ENCODE results near the gene CLOCK.

CLOCK gene

DNA sequence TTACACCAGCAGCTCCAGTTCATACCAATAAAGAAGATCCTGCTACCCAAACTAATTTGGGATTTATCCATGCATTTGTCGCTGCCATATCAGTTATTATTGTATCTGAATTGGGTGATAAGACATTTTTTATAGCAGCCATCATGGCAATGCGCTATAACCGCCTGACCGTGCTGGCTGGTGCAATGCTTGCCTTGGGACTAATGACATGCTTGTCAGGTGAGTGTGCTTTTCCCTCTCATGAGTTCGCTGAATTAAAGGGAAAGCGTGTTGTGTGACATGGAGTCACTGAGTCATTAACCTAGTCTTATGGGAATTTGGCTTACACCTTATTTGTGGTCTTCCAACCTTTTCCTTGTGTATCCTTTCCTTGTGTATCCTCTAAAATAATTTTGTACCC is 135.1 kb downstream of the CLOCK start:
- DNase-seq (ENCODE audit: low spot score) = no peak

DNA sequence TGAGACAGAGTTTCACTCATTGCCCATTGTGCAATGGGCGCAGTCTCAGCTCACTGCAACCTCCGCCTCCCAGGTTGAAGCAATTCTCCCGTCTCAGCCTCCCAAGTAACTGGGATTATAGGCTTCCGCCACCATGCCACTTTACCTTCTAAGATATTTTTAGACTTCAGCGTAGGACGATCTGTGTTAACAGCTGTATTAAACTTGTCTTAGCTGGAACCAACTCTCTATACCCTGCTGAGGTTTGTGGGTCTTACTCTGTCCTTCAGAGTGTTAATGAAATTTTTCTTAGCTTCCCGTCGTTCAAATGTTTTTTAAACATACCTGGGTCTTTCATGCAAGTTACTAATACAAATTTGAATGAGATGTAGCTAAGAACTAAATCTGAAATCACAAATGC is 136.3 kb downstream of the CLOCK start:
- no peak for DNase-seq (ENCODE audit: low spot score)

DNA sequence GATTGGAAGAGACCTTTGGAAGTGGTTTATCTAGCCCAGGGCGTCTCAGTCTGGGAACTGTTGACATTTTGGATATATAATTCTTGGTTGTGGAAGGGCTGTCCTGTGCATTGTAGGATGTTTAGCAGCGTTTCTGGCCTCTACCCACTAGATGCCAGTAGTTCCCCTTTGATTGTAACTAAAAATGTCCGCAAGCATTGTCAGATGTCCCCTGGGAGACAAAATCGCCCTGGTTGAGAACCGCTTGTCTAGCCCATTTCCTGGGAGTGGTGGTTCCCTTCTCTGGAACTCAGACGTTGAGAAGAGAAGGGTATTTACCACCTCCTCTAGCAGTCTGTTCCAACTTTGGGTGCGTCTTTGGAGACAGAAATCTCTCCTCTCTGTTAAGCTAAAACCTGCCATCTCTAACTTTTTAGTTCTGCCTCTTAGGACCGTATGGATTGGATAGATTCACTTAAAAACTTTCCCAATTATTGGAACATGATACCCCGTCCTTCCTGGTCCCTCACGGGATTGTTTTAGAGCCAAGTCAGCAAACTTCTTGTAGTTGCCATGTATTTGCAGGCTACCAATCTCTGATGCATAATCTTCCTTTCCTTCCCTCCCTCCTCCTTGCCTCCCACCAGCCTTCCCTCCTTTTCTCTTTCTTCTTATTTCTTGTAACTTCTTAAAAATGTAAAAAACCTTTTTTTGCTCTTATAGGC is 137.1 kb downstream of the CLOCK start:
- no peak for DNase-seq (ENCODE audit: low spot score)

DNA sequence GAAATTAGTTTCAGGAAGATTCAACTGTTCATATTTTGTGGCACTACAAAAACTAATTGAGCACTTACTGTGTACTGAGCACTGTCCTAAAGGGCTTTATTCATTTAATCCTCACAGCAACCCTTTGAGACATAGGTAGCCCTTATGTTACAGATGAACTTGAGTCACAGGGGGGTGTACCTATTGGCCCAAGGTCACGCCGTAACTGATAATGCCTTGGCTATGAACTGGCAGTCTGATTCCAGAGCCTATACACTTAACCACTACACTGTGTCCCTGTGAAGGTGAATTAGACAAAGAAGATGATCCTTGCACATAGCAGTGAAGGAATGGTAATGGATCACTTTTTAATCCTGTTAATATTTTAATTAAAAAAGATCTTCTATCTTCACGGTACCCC is 138.9 kb downstream of the CLOCK start:
- DNase-seq (ENCODE audit: low spot score) = no peak

DNA sequence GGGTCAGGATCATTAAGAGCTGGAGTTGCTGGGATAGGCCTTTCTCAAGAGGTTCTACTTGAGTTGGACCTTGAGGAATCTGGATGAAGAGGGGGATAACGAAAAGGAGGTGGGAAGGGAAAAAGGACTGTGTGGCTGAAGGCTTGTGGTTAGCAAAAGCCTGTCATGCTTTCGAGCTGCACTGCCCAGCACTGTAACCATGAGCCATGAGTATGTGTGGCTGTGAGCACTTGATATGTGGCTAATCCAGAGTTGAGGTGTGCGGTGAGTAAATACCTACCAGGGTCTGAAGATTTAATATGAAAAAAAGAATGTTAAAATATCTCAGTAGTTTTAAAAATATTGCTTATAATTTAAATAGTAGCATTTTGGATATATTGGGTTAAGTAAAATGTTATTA is 139.6 kb downstream of the CLOCK start:
- DNase-seq (ENCODE audit: low spot score) = no peak

DNA sequence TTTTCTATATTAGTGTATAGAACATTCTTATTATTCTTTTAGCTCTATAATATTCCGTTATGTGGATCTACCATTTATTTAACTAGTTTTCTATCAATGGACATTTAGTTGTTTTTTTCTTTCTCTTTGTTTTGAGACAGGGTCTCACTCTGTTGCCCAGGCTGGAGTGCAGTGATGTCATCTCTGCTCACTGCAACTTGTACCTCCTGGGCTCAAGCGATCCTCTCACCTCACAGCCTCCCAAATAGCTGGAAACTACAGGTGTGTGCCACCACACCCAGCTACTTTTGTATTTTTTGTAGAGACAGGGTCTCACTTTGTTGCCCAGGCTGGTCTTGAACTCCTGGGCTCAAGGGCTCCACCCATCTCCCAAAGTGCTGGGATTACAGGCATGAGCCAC is 140.2 kb downstream of the CLOCK start:
- DNase-seq (ENCODE audit: low spot score) = no peak

DNA sequence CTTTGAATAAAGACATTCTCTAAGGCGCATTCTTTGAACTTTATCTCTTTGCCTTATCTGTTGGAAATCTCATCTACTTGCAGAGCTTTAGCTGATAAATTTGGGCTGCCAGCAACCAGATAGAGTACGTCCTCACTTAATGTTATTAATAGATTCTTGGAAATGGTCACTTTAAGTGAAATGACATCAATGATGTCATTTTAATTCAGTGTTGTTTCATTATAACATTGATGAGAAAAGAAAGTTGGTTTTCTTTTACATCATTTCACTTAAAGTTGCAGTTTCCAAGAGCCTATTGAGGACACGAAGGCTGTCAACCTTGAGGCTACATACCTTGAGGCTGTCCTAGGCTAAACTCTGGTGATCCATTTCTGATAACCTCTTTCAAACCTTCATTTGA is 141.6 kb downstream of the CLOCK start:
- DNase-seq (ENCODE audit: low spot score) = no peak

DNA sequence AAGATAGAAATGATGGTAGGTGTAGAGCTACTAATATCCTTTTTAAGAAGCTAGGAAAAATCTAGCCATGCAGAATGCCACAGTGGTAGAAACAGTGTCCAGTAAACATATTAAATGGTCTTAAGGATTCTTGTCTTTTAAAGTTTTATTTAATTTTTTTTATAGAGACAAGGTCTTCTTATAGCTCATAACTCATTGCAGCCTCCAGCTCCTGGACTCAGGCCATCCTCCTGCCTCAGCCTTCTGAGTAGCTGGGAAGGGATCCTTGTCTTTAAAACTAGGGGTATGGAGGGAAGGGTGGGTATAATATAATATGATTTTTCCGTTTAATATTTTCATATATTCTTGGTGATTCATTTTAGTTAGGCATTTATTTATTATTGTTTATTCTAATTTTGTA is 147.1 kb downstream of the CLOCK start:
- DNase-seq (ENCODE audit: low spot score) = no peak

DNA sequence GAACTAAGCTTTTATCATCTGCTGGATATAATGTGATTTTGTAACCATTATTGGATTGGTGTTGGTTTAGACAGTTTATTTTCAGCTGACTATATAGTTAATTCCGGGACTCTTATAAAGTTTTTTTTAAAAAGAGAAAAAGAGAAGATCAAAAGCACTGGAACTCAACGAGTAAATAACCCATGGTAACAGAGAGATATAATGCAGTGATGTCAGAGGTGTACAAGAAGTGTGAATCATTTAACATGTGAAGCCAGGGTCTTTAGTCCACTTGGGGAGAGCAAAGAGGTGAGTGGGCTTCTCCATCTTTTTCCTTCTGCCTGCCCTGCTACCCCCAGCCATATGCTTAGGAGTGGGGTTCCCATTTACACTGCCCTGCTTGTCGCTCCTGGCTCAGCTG is 147.7 kb downstream of the CLOCK start:
- DNase-seq (ENCODE audit: low spot score) = no peak

DNA sequence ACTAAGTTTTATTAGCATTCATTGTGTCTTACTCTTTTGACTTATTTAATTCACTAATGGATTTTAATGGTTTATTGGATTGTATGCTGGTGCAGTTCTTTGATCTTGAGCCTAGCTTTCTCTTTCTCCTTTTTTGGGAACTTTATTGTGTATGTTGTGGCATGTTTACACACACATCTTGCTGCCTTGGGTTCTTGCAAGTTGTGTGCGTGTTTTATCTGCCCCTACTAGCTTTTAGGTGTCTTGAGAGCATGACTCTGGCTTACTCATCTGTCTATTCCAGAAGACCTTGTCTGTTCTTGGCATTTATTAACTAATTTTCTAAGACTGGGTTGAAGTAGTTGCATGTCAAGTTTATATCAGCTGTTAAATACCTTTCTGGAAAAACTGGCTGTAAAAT is 148.2 kb downstream of the CLOCK start:
- DNase-seq (ENCODE audit: low spot score) = no peak

DNA sequence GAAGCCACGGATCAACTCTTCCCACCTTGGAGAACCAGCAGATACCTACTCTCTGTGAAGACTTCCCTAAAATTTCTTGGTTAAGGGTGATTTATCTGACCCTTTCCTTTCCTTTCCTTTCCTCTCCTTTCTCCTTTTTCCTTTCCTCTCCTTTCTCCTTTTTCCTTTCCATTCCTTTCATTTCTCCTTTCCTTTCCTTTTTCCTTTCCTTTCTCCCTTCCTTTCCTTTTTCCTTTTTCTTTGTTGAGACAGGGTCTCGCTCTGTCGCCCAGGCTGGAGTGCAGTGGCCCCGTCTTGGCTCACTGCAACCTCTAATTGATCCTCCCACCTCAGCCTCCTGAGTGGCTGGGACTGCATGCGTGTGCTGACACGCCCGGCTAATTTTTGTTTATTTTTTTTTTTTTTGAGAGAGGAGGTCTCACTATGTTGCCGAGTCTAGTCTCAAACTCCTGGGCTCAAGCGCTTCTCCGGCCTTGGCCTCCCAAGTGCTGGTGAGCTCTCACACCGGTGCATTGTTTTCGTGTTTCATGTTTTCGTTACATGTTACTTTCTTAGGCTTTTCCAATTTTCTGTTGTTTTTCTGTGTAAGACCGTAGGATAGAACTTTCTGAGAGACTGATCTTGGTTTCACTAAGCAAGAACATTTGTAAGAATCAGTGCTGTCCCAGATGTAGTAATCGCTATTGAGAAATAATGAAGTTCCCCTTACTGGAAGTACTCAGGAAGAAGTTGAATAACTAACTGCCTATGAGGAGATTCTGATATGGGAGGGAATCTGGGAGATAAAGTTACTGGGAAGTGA is 149.0 kb downstream of the CLOCK start:
- no peak for DNase-seq (ENCODE audit: low spot score)

DNA sequence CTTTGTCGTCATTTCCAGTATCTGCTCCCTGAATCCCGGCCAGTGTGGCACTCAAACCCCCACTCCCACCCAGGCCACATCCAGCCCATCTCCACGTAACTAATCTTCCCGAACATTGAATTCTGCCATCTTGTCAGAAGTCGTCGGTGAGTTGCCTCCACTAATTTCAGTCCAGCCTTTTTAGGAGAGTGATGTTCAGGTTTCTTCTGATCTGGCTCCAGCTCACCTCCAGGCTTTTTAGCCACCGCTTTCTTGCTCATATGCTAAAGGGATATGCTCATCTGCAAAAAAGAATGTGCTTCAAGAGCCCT is 149.6 kb downstream of the CLOCK start:
- DNase-seq (ENCODE audit: low spot score) = no peak

DNA sequence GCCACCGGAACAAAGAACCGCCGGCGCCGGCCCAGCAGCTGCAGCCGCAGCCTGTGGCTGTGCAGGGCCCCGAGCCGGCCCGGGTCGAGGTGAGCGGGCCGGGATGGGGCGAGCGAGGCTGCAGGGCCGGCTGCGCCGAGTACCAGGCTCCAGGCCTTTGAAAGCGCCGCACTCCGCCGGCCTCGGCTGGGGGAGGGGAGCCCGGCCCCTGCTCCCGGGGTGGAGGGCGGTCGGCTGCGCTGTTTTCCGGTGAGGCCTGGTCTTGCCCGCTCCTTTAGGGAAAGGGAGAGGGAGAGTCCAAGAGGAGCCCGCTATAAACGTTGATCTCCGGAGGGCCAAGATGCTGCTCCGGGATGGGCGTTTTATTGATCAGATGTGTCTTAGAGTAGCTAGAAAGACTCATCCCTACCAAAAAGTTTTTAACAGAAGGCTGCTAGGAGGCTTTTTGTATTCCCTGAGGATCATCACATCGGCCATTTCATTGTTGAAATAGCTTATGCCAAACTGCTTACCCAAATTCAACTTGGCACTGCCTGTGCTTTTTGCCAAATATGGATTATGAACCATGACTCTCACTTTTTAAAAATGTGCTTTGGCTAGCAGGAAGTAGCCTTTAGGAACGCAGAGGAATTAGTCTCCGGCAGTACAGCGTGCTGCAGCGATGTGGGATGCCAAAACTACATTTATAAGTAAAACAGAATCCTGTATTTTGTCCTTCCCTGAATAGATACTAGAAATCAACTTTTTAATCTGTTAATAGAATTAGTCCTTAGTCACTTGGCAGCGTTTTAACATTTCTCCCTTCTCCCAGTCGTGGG is 150.2 kb downstream of the CLOCK start:
- DNase-seq (ENCODE audit: low spot score) = peak; percentile 31

DNA sequence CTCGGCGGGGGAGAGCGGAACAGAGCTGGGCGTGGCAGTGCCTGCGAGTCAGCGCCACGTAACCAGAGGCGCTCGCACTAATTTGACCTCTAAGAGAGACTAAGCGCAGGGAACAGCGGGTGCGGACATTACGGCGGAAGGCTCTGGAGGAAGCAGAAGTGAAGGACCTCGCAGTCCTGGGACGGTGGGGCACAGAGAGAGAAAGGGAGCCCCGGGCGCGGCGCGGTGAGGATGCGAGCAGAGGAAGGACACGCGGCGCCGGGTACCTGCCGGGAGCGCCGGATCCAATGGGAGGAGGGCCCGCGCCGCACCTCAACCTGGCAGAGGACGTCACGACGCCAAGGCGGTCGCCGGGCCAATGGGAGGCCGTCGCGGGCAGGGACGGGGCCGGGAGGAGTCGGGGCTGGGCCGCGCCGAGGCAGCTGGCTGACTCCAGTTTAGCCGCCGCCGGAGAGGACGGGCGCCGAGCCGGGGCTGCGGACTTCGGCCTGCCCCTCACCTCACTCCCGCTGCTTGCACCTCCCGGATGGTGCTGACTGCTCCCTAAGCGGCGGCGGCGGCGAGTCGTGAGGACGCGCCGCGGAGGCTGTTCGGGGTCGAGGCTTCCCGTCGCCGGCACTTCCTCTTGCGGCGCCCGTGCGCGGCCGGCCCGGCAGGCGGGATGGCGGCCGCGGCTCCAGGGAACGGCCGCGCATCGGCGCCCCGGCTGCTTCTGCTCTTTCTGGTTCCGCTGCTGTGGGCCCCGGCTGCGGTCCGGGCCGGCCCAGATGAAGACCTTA is 151.0 kb downstream of the CLOCK start, which contains the start of gene TMEM165:
TSS of gene TMEM165 (plus strand) at position 429 of the 779 bp plus-strand sequence. CDS start at position 662, 233 bp downstream.
- DNase-seq (ENCODE audit: low spot score) = peak; percentile 80

DNA sequence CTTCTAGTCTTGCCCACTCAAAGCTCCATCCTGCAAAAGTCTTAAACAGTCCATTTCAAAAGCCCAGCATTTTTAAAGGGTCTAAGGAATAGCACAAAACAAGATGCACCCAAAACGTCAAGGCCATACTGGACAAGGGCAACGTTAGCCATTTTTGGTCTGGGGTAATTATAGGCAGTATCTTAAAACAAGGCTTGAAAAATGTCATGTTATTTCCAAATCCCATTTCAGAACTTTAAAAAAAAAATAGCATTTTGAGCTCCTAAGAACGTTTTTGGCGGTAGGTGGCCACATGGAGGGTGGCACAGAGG is 151.5 kb downstream of the CLOCK start:
- DNase-seq (ENCODE audit: low spot score) = no peak

DNA sequence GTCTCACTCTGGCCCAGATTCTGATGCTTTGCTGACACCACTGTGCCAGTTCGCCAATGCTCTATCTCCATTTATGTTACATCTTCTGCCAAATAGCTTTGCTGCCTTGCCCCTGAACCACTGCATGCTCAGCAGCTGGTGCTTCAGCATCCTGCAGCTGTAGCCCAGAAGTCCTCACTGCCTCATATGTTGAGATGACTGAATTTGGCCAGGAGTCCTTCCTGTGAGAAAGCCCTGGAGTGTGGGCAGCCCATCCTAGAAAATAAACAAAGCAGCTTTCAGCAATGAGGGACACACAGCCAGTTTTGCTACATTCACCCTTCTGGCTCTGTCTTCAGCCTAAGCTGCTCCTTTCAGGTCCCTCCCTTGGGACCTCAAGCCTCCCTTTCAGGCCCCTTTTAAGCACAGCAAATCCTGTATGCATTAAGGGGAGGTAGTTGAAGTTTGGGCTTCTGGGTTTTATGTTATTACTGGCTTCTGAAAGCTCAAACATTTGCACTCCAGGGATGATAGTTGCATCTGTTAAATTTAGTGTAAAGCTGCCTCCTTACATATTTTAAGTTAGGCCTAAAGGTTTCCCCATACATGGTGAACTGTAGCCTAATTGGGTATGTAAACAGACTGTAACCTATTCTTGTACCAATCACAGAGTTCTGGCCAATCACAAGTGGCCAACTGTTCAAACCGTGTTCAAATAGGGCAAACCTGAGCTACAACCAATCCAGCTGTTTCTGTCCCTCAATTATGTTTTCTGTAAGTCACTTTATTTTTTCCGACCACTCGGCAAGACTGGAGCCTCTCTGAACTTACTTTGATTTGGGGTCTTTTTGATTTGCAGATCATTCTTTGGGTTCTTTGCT is 153.0 kb downstream of the CLOCK start:
- DNase-seq (ENCODE audit: low spot score) = no peak

DNA sequence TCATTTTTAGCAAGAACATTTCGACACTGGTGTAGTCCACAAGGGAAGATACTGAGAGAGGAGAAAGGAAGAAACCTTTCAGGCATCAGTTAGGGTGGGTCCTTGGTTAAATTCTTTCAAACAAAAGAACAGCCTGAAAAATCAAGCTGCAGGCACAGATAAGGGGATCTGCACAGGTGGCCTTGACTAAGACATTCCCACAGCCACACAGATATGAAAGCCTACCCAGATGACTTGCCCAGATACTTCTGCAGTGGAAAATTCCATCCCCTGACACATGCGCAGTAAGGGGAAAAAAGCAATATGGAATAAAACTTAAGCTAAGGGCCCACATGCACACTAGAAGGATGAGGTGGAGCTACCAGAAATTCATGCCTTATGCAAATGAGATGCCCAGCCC is 159.9 kb downstream of the CLOCK start:
- no peak for DNase-seq (ENCODE audit: low spot score)

DNA sequence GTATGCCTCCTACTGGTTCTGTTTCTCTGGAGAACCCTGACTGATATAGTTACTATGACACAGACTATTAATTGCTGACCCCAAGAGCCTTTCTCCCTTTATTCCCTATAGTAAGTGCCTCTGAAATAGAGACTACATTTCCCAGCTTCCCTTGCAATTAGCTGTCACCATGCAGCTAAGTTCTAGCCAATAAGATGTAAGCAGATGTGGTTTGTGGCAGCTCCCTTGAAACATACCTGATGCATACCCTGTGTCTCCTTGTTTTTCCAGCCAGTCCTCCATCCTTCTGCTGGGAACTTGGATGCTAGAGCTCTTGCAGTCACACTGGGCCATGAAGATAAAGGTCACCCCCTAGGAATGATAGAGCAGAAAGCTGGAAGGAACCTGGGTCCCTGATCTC is 160.6 kb downstream of the CLOCK start:
- peak; percentile 56 for DNase-seq (ENCODE audit: low spot score)

DNA sequence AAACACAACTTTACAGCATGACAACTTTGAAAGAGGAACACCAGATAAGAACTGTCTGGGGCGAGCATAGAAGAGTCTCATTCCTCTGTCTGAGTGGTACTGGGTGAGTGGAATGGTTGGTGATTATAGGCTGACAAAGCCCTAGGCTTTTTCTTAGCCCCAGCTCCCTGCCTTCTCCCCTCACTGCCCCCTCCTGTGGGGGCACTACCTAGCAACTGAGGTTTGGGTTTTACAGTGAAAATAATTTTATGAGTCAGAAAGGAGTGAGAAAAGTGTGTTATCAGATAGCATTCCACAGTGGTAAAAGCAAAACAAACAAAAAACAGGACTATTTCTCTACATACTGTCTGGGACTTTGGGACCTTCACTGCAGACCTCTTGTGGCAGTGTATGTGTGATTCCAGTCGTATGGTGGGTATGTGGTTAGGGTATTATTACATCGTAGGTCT is 161.5 kb downstream of the CLOCK start:
- no peak for DNase-seq (ENCODE audit: low spot score)

DNA sequence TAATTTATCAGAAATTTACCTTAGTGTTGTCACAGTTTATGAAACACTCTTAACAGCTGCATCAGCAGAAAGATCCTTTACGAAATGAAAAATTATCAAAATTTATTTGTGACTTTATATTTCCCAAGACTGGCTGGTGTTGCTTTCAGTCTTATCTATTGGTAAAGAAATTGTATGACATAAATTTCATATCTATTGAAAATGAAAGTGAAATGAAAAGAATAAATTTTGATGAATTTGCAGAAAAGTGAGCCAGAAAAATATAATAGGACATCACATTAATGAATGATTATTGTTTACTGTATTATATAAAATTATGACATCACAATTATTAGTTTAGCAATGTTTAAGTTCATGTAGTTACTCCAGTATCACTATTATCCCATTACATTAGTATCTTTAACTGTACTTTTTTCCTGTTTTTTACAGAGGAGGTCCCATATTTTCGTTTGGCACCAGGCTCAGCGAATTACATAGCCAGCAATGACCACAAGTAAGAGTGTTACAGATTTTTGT is 164.2 kb downstream of the CLOCK start:
- no peak for DNase-seq (ENCODE audit: low spot score)

DNA sequence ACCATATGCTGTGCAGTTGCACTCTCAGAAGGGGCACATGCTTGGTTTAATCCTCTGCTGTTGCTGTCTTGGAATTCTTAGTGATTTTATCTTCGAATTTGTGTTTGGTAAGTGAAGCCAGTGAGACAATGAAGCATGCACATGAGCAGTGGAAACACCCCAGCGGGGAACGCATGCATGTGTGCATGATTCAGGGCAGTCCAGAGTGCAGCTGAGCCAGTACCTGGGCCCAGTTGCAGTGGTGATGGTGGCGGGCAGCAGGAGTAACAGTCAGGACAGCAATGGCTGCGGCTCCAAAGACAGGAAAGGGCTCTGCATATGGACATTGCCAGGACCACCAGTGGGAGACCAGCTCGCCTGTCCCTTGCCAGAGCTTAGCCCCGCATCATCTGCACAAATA is 165.2 kb downstream of the CLOCK start:
- no peak for DNase-seq (ENCODE audit: low spot score)

Data from SK-N-DZ (cell line).